ENCODE results near the gene POP4.
"Not testable (repeated sequence)": the region's sequence is repeated elsewhere in the genome, so short reads cannot be mapped to it uniquely, and the experiment has no call there.

POP4 gene

GRCh38 chr19:29605653-29606419, at the start of gene POP4:
POP4 (plus strand) TSS chr19:29606283; CDS start chr19:29606319, 36 bp downstream.
- peak; percentile 95 to 99 (median 95) for DNase-seq (ENCODE audit: low read depth in 2 of 3, low spot score in 1 of 3)

GRCh38 chr19:29559110-29559509, 47.0 kb upstream of the POP4 start:
- not testable (repeated sequence) for DNase-seq (ENCODE audit: low read depth in 2 of 3, low spot score in 1 of 3)

GRCh38 chr19:29559743-29560142, 46.3 kb upstream of the POP4 start:
- no peak for DNase-seq (ENCODE audit: low read depth in 2 of 3, low spot score in 1 of 3)

GRCh38 chr19:29560313-29561075, 45.6 kb upstream of the POP4 start:
- DNase-seq (ENCODE audit: low read depth in 2 of 3, low spot score in 1 of 3), result no peak

GRCh38 chr19:29561601-29562000, 44.5 kb upstream of the POP4 start:
- DNase-seq (ENCODE audit: low read depth in 2 of 3, low spot score in 1 of 3), result no peak

- no peak for DNase-seq (ENCODE audit: low read depth in 2 of 3, low spot score in 1 of 3)
Measured at GRCh38 chr19:29562299-29563297, 43.5 kb upstream of the POP4 start.

GRCh38 chr19:29563486-29564101, 42.5 kb upstream of the POP4 start:
- no peak for DNase-seq (ENCODE audit: low read depth in 2 of 3, low spot score in 1 of 3)

GRCh38 chr19:29564574-29565005, 41.5 kb upstream of the POP4 start:
- DNase-seq (ENCODE audit: low read depth in 2 of 3, low spot score in 1 of 3), result no peak

GRCh38 chr19:29565171-29565570, 40.9 kb upstream of the POP4 start:
- DNase-seq (ENCODE audit: low read depth in 2 of 3, low spot score in 1 of 3), result no peak

- DNase-seq (ENCODE audit: low read depth in 2 of 3, low spot score in 1 of 3), result no peak
Measured at GRCh38 chr19:29566496-29567054, 39.5 kb upstream of the POP4 start.

- no peak for DNase-seq (ENCODE audit: low read depth in 2 of 3, low spot score in 1 of 3)
Measured at GRCh38 chr19:29567366-29567915, 38.6 kb upstream of the POP4 start.

- DNase-seq (ENCODE audit: low read depth in 2 of 3, low spot score in 1 of 3), result no peak
Measured at GRCh38 chr19:29568036-29569025, 37.8 kb upstream of the POP4 start.

GRCh38 chr19:29569038-29569911, 36.8 kb upstream of the POP4 start:
- no peak for DNase-seq (ENCODE audit: low read depth in 2 of 3, low spot score in 1 of 3)

GRCh38 chr19:29571181-29571580, 34.9 kb upstream of the POP4 start:
- DNase-seq (ENCODE audit: low read depth in 2 of 3, low spot score in 1 of 3), result no peak

GRCh38 chr19:29573486-29573885, 32.6 kb upstream of the POP4 start:
- DNase-seq (ENCODE audit: low read depth in 2 of 3, low spot score in 1 of 3), result no peak

GRCh38 chr19:29574510-29574909, 31.6 kb upstream of the POP4 start:
- no peak for DNase-seq (ENCODE audit: low read depth in 2 of 3, low spot score in 1 of 3)

- no peak for DNase-seq (ENCODE audit: low read depth in 2 of 3, low spot score in 1 of 3)
Measured at GRCh38 chr19:29576046-29576606, 30.0 kb upstream of the POP4 start.

Data from stimulated activated CD4-positive, alpha-beta T cell treated with anti-CD3 and anti-CD28 coated beads, Interleukin-12 subunit alpha, Interleukin-12 subunit beta, amount 100 ng/mL, for 48 hours (primary cell).